GM18858 (cell line): ENCODE results near the gene RGCC.
"Not testable (repeated sequence)": the region's sequence is repeated elsewhere in the genome, so short reads cannot be mapped to it uniquely, and the experiment has no call there.

Experiments used
- ATAC-seq: cut with Tn5 transposase; IDR thresholded peaks from one replicate; pipeline ENCODE4 v1.9.1; 2021; ENCODE audit not compliant: unreplicated experiment

RGCC gene, protein sequence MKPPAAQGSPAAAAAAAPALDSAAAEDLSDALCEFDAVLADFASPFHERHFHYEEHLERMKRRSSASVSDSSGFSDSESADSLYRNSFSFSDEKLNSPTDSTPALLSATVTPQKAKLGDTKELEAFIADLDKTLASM

DNA sequence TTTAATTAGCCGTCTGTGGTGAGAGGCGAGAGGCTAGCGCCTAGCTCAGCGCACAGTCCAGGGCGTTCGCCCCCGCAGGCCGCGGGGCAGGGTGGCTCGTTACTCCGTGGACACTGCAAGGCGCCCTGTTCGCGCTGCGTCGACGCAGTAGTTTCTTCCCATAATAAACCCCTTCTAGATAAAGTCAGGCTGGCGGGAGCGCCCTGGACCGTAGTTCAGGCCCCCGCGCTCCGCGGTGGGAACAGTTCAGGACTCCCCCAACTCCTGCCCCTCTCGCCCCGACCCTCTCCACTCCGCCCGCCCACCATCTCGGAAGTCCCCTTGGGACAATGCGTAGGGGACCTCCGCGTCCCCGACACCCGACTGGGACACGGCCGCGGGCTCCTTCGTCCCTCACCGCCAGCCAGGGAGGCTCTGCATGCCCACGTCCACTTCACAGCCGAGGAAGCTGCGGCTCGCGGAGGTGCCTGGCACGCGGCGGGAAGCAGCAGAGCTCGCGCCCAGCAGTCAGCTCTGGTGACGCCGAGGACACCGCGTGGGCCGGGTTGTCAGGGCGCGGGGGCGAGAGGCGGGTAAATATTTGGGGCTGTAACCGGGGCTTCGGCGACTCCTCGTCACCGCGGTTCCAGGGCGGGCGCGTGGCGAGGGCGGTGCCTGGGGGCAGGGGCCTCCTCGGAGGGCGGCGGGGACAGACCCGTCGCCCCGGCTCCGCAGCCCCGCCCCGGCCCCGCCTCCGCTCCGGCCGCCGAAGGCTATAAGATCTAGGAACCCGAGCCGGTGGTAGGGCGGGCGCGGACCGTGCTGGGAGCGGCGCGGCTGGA, at the start of gene RGCC:
TSS of gene RGCC (plus strand) at position 783 of the 821 bp plus-strand sequence. CDS start 158 bp downstream, outside the sequence.
- ATAC-seq, result peak; percentile 38

DNA sequence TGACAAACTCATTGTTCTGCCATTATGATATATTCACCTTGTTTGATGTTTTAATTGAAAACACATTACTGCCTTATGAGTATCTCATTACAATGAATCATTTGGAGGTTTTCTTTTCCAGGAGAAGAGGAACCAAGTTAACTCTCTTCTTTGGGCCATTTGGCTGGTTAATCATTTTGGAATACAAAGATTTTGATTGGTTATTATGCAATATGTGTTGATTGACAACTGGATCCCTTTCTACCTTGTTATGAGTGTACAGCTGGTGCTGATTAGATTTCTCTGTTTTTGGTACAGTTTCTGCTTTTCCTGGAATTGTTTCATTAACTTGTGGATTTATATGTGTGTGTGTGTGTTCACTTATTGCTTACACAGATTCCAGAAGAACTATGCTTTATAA, 49.2 kb upstream of the RGCC start:
- ATAC-seq, result no peak

DNA sequence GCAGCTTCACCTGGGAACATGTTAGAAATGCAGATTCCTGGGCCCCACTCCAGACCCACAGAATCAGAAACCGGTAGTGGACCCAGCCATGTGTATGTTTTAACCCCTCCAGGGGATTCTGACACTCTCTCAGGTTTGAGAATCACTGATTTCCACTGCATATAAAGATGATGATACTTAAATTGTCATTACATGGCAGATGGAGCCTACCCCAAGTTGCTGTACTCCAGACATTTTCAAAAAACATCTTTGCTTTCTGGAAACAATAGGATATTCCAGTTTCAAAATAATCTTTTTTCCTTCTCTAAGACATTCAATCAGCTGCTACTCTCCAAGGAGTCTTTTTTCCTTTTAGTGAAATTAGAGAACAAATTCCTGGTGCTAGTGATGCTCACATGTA, 48.6 kb upstream of the RGCC start:
- ATAC-seq, result no peak

DNA sequence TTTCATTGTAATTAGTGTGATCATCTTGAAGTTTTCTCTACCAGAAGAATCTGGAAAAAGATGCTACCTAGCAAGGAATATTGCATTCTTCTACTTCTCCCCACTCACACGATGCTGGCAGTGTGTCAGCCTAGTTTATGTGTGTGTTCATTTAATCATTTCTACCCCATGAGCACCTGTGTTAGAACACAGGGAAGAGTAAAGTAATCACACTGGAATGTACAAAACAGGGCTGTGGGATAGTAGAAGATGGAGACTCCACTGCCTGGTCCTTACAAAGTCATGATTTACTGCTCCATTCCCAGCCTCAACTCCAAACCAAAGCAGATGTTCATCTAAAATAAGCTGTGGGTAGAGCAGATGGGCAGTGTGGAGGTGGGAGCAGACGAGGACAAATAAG, 47.7 kb upstream of the RGCC start:
- no peak for ATAC-seq

DNA sequence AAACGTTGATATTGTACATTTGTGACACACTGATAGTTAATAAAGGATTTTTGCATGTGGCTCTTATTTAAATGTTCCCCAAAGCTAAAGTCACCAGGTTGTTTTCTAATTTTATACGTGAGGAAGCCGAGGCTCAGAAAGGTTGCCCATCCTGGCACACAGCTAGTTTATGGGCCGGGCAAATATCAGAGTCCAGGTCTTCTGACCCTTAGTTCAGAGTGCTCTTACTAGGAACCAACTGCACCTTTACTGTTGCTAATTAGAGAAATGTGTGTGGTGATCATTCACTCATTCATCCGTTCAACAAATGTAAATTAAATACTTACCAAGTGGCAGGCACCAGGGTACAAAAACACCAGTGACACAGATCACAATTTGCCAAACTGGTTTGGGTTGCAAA, 46.3 kb upstream of the RGCC start:
- ATAC-seq, result no peak

DNA sequence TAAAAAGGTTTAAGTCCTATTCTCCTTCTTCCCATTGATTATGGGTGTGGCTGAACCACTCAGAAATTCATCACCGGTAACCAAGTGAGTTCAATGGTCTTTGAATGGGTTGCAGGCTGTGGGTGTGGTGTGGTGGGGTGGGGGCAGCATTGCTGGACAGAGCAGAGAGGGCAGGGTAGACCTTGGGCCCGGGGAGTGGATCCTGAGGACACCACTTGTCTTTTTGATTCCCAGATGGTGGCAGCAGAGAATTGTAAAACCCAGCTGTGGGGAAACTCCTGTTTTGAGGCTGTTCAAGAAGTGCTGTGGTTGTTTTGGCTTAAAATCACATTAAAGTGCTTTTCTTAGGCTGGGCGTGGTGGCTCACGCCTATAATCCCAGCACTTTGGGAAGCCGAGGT, 45.8 kb upstream of the RGCC start:
- no peak for ATAC-seq

DNA sequence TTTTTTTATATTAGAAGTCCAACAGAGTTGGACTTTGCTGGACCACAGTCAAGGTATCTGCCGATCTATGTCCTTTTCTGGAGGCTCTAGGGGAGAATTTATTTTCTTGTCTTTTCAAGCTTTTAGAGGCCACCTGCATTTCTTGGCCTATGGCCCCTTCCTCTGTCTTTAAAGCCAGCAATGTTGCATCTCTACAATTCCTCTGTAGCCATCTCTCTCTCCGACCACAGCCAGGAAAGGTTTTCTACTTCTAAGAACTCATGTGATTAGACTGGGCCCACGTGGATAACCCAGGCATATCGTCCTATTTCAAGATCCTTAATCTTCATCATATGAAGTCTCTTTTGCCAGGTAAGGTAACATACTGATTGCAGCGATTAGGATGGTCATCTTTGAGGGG, 43.5 kb upstream of the RGCC start:
- no peak for ATAC-seq

DNA sequence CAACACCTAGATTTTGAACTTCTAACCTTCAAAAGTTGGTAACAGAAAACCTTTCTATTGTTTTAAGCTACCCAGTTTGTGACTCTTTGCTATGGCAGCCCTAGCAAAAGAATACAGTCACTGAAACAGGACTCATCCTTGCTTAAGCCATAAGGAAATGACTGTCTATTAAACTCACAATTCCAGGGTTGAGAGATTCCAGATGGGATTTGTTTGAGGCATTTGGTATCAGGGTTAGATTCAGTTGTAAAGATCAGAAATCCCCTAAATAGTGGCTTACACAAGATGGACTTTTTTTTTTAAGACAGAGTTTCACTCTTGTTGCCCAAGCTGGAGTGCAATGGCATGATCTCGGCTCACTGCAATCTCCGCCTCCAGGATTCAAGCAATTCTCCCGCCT, 41.1 kb upstream of the RGCC start:
- no peak for ATAC-seq

DNA sequence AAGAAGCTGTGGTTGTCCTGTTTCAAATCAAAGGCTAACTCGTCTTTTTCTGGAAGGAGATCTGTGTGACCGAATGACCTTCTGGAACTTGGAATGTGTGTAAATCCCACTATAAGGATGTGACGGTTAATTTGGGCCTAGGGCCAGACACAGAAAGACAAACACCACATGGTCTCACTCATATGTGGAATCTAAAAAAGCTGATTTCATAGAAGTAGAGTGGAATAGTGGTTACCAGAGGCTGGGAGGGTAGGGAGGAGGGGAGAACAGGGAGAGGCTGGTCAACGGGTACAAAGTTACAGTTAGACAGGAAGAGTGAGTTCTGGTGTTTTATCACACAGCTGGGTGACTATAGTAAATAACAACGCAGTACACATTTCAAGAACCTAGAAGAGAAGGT, 39.3 kb upstream of the RGCC start:
- no peak for ATAC-seq

DNA sequence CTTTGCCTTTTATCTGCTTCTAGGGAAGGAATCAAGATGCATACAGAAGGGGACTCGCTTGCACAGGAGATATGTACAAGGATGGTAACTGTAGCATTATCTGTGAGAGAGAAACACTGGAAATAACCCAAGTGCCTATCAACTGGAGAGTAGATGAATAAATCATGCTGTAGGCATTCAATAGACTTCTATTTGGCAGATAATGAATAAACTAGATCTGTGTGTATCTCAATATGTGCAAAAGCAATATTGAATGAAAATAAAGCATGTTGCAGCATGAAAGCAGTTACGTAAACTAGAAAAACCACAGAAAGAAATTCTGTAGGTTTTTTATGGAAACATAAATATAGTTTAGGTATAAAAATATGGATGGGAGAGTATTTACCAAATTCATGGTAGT, 38.6 kb upstream of the RGCC start:
- no peak for ATAC-seq

DNA sequence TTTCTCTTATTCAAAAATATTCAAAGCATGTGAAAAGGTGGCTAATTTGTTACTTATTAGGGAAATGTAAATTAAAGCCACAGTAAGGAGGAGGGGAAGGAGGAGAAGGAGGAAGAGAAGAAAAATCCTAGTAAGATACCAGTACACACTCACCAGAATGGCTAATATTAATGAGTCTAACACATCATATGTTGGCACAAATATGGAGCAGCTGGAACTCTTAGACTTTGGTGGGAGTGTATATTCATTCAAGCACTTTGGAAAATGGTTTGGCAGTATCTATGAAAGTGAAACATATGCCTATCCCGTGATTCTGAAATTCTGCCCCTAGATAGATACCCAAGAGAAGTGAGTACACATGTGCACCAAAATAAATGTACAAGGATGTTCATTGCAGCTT, 38.1 kb upstream of the RGCC start:
- no peak for ATAC-seq

DNA sequence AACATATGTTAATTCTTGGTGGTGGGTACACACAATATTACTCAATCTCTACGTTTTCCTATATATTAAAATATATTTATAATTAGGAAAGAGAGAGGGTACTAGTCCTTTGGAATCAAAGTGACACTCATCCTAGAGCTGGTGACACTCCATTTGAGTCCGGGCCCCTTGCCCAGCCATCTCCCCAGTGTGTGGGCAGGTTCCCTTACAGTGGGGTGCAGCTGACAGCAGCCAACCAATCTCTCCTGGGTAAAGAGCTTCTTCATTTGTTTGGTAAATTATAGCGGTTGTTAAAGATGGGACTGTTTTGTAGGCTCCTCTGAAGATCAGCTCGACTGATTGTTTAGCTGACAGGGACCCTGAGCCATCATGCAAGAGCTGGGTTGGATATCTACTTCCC, 37.2 kb upstream of the RGCC start:
- no peak for ATAC-seq

DNA sequence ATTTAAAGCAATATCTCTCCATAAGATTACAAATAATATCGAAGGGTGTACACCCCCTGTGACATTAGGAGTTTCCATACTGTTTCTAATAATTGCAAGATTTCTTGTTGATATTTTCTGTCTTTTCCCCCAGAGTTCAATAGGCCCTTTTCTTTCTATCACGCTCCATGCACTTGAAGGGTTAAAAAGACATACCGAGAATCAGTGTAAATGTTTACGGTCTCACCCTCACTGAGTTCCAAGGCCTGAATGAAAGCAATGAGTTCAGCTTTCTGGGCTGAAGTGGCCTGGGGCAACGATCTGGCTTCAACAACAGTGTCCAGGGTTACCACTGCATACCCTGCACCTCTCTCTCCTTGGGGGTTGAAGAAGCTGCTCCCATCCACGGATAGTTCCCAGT, 36.0 kb upstream of the RGCC start:
- ATAC-seq, result not testable (repeated sequence)

DNA sequence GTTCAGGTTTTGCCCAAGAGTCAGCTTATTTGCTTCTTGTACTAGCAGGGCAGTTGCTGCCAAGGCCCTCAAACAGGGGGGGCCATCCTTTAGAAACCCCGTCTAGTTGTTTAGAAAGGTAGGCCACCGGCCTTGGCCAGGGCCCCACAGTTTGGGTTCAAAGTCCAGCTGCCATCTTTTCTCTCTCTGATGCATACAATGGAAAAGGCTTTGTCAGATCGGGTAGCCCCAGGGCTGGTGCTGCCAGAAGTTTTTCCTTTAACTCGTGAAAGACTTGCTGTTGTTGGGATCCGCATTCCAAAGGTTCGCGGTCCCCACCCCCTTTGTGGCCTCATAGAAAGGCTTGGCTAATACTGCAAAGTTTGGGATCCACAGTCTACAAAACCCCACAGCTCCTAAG, 35.4 kb upstream of the RGCC start:
- ATAC-seq, result not testable (repeated sequence)

DNA sequence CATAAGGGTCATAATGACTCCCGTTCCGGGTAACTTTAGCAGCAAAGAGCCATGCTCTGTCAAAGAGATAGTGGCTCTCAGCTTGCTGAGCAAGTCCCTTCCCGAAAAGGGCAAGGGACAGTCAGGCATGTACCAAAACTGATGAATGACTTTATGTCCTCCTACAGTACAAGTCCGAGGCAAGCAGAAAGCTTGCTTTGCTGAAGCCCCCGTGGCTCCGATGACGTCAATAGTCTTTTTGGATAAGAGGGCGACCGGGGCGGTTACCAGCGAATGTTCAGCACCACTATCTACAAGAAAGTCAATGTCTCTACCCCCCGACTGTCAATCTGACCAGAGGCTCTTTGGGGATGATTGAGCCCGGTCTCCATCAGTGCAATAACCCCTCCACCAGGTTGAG, 34.1 kb upstream of the RGCC start:
- not testable (repeated sequence) for ATAC-seq

DNA sequence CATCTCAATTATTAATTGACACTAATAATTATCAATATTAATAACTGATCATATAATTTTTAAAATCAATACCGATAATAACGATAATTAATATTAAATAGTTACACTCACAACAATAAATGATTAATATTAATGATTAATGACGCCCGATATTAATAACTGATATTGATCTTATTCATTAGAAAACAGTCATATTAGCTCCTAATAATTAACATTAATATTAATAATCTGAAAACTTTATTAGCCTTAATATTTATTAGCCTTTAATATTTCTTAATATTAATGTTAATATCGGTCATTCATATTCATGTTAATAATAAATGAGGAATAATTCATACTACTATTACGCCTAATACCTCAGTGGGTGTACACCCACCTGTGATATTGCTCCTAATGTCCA, 32.7 kb upstream of the RGCC start:
- ATAC-seq, result not testable (repeated sequence)

DNA sequence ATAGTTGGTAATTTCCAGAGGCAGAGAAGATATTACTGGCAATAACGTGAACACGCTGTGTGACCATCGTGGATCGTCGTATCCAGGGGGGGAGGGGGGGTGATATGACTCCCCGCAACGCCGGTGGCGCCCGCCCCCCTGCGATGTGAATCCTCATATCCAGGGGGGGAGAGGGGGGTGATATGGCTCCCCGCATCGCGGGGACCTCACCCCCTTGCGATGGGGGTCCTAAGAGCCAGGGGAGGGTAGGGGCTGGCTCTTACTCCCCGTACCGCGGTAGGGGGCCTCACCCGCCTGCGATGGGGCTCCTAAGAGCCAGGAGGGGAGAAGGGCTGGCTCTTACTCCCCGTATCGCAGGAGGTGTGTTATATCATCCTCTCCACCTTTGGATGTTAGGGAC, 31.3 kb upstream of the RGCC start:
- no peak for ATAC-seq

DNA sequence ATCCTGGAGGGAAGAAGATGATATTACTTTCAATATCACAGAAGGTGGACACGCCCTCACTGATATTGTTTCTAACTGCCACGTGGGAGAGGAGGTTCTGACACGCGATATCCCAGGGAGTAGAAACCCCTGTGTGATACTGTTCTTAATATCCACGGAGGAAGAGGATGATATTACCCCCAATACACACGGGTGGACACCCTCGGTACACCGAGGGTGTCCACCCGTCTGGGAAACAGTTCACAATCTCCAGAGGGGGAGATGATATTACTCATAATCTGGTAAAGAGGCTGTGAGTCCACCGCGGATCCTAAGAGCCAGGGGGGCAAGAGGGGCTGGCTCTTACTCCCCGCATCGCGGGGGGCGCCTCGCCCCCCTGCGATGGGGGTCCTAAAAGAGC, 29.7 kb upstream of the RGCC start:
- ATAC-seq, result no peak

DNA sequence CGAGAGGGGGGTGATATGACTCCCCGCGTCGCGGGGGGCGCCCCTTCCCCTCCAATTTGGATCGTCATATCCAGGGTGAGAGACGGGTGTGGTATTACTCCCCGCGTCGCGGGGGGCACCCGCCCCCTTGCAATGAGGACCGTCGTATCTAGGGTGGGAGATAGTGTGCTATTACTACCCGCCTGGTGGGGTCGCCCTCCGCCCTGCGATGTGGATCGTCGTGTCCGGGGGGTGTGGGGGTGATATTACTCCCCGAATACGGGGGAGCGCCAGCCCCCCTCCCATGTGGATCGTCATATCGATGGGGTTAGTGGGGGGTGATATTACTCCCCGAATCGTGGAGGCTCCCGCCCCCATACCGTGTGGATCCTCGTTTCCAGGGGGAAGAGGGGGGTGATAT, 29.2 kb upstream of the RGCC start:
- no peak for ATAC-seq

DNA sequence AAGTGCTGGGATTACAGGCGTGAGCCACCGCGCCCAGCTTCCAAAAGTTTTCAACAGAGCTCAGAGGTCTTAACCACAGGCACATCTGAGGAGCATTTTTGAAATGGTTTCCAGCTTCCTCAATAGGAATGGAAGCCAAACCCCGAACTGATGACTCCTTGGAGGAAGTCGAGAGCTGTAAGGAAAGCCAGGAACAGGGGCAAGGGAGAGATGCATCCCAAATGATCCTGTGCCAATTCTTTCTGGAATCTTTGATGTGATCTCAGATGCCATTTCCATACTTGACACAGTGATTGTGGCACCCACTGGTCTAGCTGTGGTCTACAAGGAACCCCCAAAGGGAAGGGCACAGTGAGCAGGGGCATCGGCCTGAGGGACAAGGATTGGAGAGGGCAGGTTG, 23.3 kb upstream of the RGCC start:
- ATAC-seq, result not testable (repeated sequence)

DNA sequence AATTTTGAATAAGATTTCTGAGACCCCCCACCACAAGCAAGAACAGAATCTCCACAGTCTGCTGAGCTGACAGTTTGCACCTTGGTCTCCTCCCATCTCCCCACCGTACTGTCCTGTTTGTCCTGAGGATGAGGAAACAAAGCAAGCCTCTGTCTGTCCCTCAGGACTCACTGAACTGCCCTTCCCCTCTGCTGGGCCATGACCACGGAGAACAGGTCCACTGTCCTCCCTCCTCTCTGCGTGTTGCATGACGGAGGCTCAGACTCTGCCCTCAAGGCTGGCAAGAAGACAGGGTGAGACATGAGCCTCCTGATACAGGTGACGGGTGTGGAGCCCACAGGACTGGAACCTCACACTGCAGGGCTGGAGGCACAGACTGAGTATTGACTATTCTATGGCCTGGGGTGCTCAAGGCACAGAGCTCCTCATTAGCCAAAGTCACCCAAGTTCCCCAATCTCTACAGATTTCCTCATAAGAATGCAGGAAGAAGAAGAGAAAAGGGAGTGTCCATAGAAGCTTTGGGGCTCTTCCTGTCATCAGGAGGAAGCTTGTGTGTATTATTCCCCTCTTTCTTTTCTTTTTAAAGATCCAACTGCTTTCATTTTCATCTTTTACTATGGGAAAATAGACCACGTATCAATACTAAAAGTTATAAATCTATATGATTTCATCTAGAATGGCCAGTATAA, 22.4 kb upstream of the RGCC start:
- ATAC-seq, result no peak

DNA sequence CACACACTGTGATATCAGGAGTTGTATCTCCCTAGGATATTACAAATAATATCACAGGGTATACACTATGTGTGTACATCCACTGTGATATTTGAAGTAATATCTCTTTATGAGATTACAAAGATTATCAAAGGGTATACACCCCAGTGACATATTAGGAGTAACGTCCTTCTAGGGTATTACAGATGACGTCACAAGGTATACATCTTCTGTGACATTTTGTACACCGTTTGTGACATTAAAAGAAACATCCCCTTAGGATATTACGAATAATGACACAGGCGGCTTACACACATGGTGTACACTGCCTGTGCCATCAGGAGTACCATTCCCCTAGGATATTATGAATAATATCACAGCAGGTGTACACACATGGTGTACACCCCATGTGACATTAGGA, 13.4 kb upstream of the RGCC start:
- ATAC-seq, result no peak
